H1 (cell line): ENCODE measurements around the gene SLC6A18. TPM values are rescaled to one million over a fixed set of nuclear protein-coding genes. Genes with fewer than 3 reads are reported as not detected.

Source experiments
- CTCF ChIA-PET: fragments of 300-600 bp; sonication (Branson Sonifier 250); formaldehyde crosslinking; loops from one replicate; lab custom pipeline; 2021; ENCODE audit not compliant: partially characterized antibody; lab: Charles Lee
- POLR2A ChIA-PET: fragments of 300-600 bp; sonication (Branson Sonifier 250); formaldehyde crosslinking; loops from one replicate; lab custom pipeline; 2021; ENCODE audit warnings: inconsistent platforms; ENCODE audit not compliant: partially characterized antibody; lab: Charles Lee
- DNase-seq, 2 experiments: peaks; one replicate each; pipeline versions ENCODE4 v3.0.0 to v3.0.0-alpha.2; 2010 to 2022; ENCODE audit warnings: low spot score in 2 of 2, low read depth in 1 of 2, mixed read lengths in 1 of 2
- FAIRE-seq: peaks from 2 replicates; lab custom pipeline; 2011; peaks lifted over from hg19 to GRCh38; lab: Jason Lieb, UNC
- H2AFZ ChIP-seq: 2 replicates; pipeline ENCODE4 v1.8.1; 2012; ENCODE audit warnings: low read length, inconsistent platforms
- H2AK5ac ChIP-seq: 2 replicates; pipeline ENCODE4 v1.6.1; 2013; ENCODE audit warnings: low read depth, low read length
- H2BK120ac ChIP-seq: replicated peaks from 2 replicates; pipeline ENCODE3; 2013; ENCODE audit warnings: low read depth, low read length, inconsistent platforms
- H2BK12ac ChIP-seq: 2 replicates; pipeline ENCODE4 v1.6.1; 2013; ENCODE audit warnings: low read depth, low read length
- H2BK15ac ChIP-seq: 2 replicates; pipeline ENCODE4 v1.6.1; 2013; ENCODE audit warnings: low read length
- H2BK20ac ChIP-seq: 2 replicates; pipeline ENCODE4 v1.6.1; 2013; ENCODE audit warnings: low read length
- H2BK5ac ChIP-seq: 2 replicates; pipeline ENCODE4 v1.6.1; 2013; ENCODE audit warnings: low read depth, low read length
- H3K14ac ChIP-seq: 2 replicates; pipeline ENCODE4 v1.6.1; 2013; ENCODE audit warnings: inconsistent platforms; ENCODE audit not compliant: insufficient read length
- H3K18ac ChIP-seq: 2 replicates; pipeline ENCODE4 v1.6.1; 2013; ENCODE audit warnings: low read length; ENCODE audit errors: extremely low read depth
- H3K23ac ChIP-seq: 2 replicates; pipeline ENCODE4 v1.6.1; 2013; ENCODE audit warnings: inconsistent platforms; ENCODE audit not compliant: insufficient read length
- H3K23me2 ChIP-seq: 2 replicates; pipeline ENCODE4 v1.6.1; 2013; ENCODE audit warnings: low read depth, low read length
- H3K27ac ChIP-seq: 2 replicates; pipeline ENCODE4 v1.6.1; 2011; ENCODE audit warnings: low read depth, low read length, inconsistent platforms
- H3K27me3 ChIP-seq, 4 experiments: replicated peaks in 1 of 4; 1 replicate in 1 of 4; 2 replicates in 3 of 4; pipeline versions ENCODE4 v1.6.1 to v1.8.1; 2011 to 2013; ENCODE audit warnings: low read length in 3 of 4, mild to moderate bottlenecking in 3 of 4, inconsistent platforms in 2 of 4, mixed read lengths in 2 of 4, moderate library complexity in 1 of 4; ENCODE audit not compliant: control insufficient read depth in 3 of 4, insufficient read depth in 3 of 4; ENCODE audit errors: extremely low read depth in 1 of 4
- H3K36me3 ChIP-seq, 4 experiments: 2 replicates each; pipeline versions ENCODE4 v1.6.1 to v1.8.1; 2011 to 2013; ENCODE audit warnings: mild to moderate bottlenecking in 4 of 4, low read length in 3 of 4, moderate library complexity in 2 of 4, control low read depth in 1 of 4, inconsistent platforms in 1 of 4; ENCODE audit not compliant: insufficient read depth in 4 of 4, control insufficient read depth in 2 of 4
- H3K4ac ChIP-seq: replicated peaks from 2 replicates; pipeline ENCODE3; 2013; ENCODE audit warnings: low read length, low read depth, mixed read lengths, inconsistent platforms; ENCODE audit not compliant: insufficient read length
- H3K4me1 ChIP-seq, 4 experiments: replicated peaks in 1 of 4; 1 replicate in 1 of 4; 2 replicates in 3 of 4; pipeline versions ENCODE4 v1.6.1 to v1.8.1; 2011 to 2013; ENCODE audit warnings: low read length in 3 of 4, inconsistent platforms in 2 of 4, mixed read lengths in 1 of 4; ENCODE audit not compliant: insufficient read depth in 4 of 4, control insufficient read depth in 3 of 4
- H3K4me2 ChIP-seq, 2 experiments: 2 replicates each; pipeline versions ENCODE4 v1.6.1 to v1.8.1; 2011 to 2013; ENCODE audit warnings: low read depth in 2 of 2, low read length in 2 of 2, control low read depth in 1 of 2, inconsistent platforms in 1 of 2, mild to moderate bottlenecking in 1 of 2; ENCODE audit not compliant: insufficient read depth in 1 of 2
- H3K4me3 ChIP-seq, 4 experiments: fragments of 200-600, 300-600 bp in 1 of 4; sonication (generic), shearing (Covaris generic), sonication (Bioruptor Twin) in 1 of 4; 2 replicates each; pipeline versions ENCODE4 v1.5.1 to v1.8.1; 2011 to 2016; ENCODE audit warnings: low read length in 4 of 4, low read depth in 3 of 4, control low read depth in 2 of 4, inconsistent platforms in 2 of 4, mild to moderate bottlenecking in 2 of 4, mixed read lengths in 1 of 4, moderate library complexity in 1 of 4; ENCODE audit not compliant: insufficient read depth in 2 of 4; ENCODE audit errors: extremely low read depth in 1 of 4
- H3K56ac ChIP-seq: replicated peaks from 2 replicates; pipeline ENCODE3; 2013; ENCODE audit warnings: low read depth, mild to moderate bottlenecking, mixed read lengths, low read length, inconsistent platforms; ENCODE audit not compliant: insufficient read length
- H3K79me1 ChIP-seq: 2 replicates; pipeline ENCODE4 v1.6.1; 2013; ENCODE audit warnings: low read depth, low read length, control low read depth
- H3K79me2 ChIP-seq, 2 experiments: 2 replicates each; pipeline versions ENCODE4 v1.6.1 to v1.8.1; 2012 to 2013; ENCODE audit warnings: low read length in 2 of 2, mild to moderate bottlenecking in 2 of 2, inconsistent platforms in 1 of 2; ENCODE audit not compliant: insufficient read depth in 2 of 2, control insufficient read depth in 1 of 2
- H3K9ac ChIP-seq, 4 experiments: replicated peaks in 1 of 4; 1 replicate in 1 of 4; 2 replicates in 3 of 4; pipeline versions ENCODE4 v1.6.1 to v1.8.1; 2011 to 2013; ENCODE audit warnings: low read depth in 3 of 4, low read length in 3 of 4, control low read depth in 2 of 4, mild to moderate bottlenecking in 2 of 4, moderate library complexity in 2 of 4, inconsistent platforms in 1 of 4; ENCODE audit errors: extremely low read depth in 1 of 4
- H3K9me3 ChIP-seq, 2 experiments: 2 replicates each; pipeline versions ENCODE4 v1.6.1 to v1.8.1; 2012 to 2013; ENCODE audit warnings: mild to moderate bottlenecking in 2 of 2, moderate library complexity in 2 of 2, control low read depth in 1 of 2, inconsistent platforms in 1 of 2, low read depth in 1 of 2, low read length in 1 of 2, mixed read lengths in 1 of 2; ENCODE audit not compliant: insufficient read depth in 2 of 2
- H4K20me1 ChIP-seq, 2 experiments: replicated peaks in 1 of 2; 2 replicates each; pipeline versions ENCODE3 to v1.8.1; 2011 to 2013; ENCODE audit warnings: inconsistent platforms in 2 of 2, low read length in 2 of 2, mild to moderate bottlenecking in 1 of 2; ENCODE audit not compliant: insufficient read depth in 2 of 2, control insufficient read depth in 1 of 2
- H4K5ac ChIP-seq: 2 replicates; pipeline ENCODE4 v1.6.1; 2013; ENCODE audit warnings: low read length, low read depth, mixed read lengths, inconsistent platforms; ENCODE audit not compliant: insufficient read length
- H4K8ac ChIP-seq: 2 replicates; pipeline ENCODE4 v1.8.0; 2013; ENCODE audit warnings: mild to moderate bottlenecking, moderate library complexity, low read length, inconsistent platforms; ENCODE audit not compliant: insufficient read depth; ENCODE audit errors: extremely low read depth
- H4K91ac ChIP-seq: replicated peaks from 2 replicates; pipeline ENCODE3; 2013; ENCODE audit warnings: low read length, mixed read lengths, inconsistent platforms; ENCODE audit not compliant: insufficient read length
- CEBPB ChIP-seq: IDR thresholded peaks from 2 replicates; pipeline ENCODE4 v1.6.1; 2012; ENCODE audit warnings: low read depth, low read length
- E2F6 ChIP-seq: IDR thresholded peaks from 2 replicates; pipeline ENCODE4 v1.6.1; 2012; ENCODE audit warnings: inconsistent platforms
- EZH2 ChIP-seq: fragments of 200-600 bp; sonication (generic); IDR thresholded peaks from 2 replicates; pipeline ENCODE4 v1.7.1; 2012; ENCODE audit warnings: low read depth, mild to moderate bottlenecking, moderate library complexity, low read length, inconsistent platforms; ENCODE audit not compliant: severe bottlenecking
- POLR2A ChIP-seq, 2 experiments: IDR thresholded peaks; 1 replicate in 1 of 2; 2 replicates in 1 of 2; pipeline ENCODE4 v1.6.1; 2011; ENCODE audit warnings: low read depth in 2 of 2, low read length in 2 of 2, mild to moderate bottlenecking in 2 of 2; ENCODE audit errors: control extremely low read depth in 1 of 2
- RXRA ChIP-seq: IDR thresholded peaks from 2 replicates; pipeline ENCODE4 v1.6.1; 2011; ENCODE audit warnings: low read depth, mild to moderate bottlenecking, low read length, moderate library complexity; ENCODE audit not compliant: insufficient read depth
- SIN3A ChIP-seq, 2 experiments: IDR thresholded peaks in 1 of 2; conservative IDR thresholded peaks in 1 of 2; 2 replicates each; pipeline ENCODE4 v1.6.1; 2011 to 2012; ENCODE audit warnings: low read length in 2 of 2, improper control_type of control experiment in 1 of 2, low read depth in 1 of 2, mild to moderate bottlenecking in 1 of 2
- SIRT6 ChIP-seq: IDR thresholded peaks from one replicate; pipeline ENCODE4 v1.7.1; 2012; ENCODE audit warnings: low read length, inconsistent platforms
- SP1 ChIP-seq: IDR thresholded peaks from 2 replicates; pipeline ENCODE4 v1.6.1; 2011; ENCODE audit warnings: low read depth, low read length
- SUZ12 ChIP-seq: fragments of 200-600 bp; sonication (generic); IDR thresholded peaks from 2 replicates; pipeline ENCODE4 v1.6.1; 2012; ENCODE audit warnings: mild to moderate bottlenecking, inconsistent platforms, low read length, moderate library complexity, mixed read lengths
- TAF7 ChIP-seq: optimal IDR thresholded peaks from 2 replicates; pipeline ENCODE3; 2011; ENCODE audit warnings: low read depth, mild to moderate bottlenecking, inconsistent platforms, low read length, moderate library complexity, borderline replicate concordance
- TEAD4 ChIP-seq: IDR thresholded peaks from 2 replicates; pipeline ENCODE4 v1.6.1; 2012; ENCODE audit warnings: low read depth, low read length, inconsistent platforms, mixed read lengths
- WGBS, 2 experiments: shearing (Covaris generic) in 1 of 2; methylation state at CpG; one replicate each; pipeline versions ENCODE4 v1.1.6 to v1.1.7; 2013 to 2015; ENCODE audit warnings: low lambda C conversion rate in 2 of 2, mixed read lengths in 2 of 2, inconsistent platforms in 1 of 2, low coverage in 1 of 2, missing lambda C conversion rate in 1 of 2; ENCODE audit not compliant: insufficient replicate concordance in 2 of 2, insufficient coverage in 1 of 2, insufficient read length in 1 of 2; ENCODE audit errors: extremely low coverage in 1 of 2, missing lambda C conversion rate in 1 of 2; 5-methylcytosine and 5-hydroxymethylcytosine counted together
- polyA plus RNA-seq, 7 experiments: library from polyadenylated mRNA; depleted of rRNA in 3 of 7; stranded (reverse) in 5 of 7; unstranded in 2 of 7; fragments of >200 nt in 5 of 7; fragments of 200-250 nt in 2 of 7; gene quantifications; 1 replicate in 5 of 7; 2 replicates in 1 of 7; 4 replicates in 1 of 7; pipeline versions ENCODE4 v1.2.1 to v1.2.3, GENCODE V29; 2011 to 2013; ENCODE audit warnings: missing spikeins in 2 of 7, mixed read lengths in 2 of 7
- total RNA-seq: library from RNA; stranded (reverse); fragmentation: NEBNext Ultra II Directional; extraction: Animal tissue kit (Norgen Biotek cat#: 25700); gene quantifications from 2 replicates; pipeline ENCODE4 v1.2.1, GENCODE V29; 2021

Gene SLC6A18
- total and polyA plus RNA-seq, 2 of the 8 experiments (the other 6 are each of a cell fraction or from before 2014, with no cell fraction given): not detected

DNA sequence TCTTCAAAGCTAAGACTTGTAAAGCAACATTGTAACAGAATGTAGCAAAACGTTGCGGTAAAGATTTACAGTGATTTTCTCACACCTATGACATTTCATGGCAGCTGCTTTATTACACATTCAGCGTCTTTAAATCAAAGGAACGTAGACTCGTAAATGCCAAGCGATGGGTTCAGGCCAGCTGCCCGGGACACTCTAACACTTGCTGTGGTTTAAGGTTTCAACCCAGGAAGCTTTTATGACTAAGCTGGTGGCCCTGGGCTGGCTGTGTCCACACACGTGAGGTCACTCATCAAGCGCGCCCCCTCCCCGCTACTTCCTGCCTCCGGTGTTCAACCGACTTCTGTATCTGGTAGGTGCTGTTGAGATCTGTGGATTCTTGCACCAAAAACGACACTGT is 2.5 kb downstream of the SLC6A18 start:
- H2BK12ac ChIP-seq: no peak overlapping the region
- H3K36me3 ChIP-seq: no peaks in the 10 kb centered on the region
- no peak overlapping the region for H3K4me3 ChIP-seq
- WGBS, 2 experiments: 89% methylated on average over 14 of the region's 14 CpGs; no CpG with 5 or more reads in 1 of the 2 experiments
- H3K14ac ChIP-seq: no peak overlapping the region
- no peak overlapping the region for H2BK5ac ChIP-seq
- H3K79me2 ChIP-seq: no peaks in the 10 kb centered on the region
- no peak overlapping the region for H3K4ac ChIP-seq
- no peak overlapping the region for H3K18ac ChIP-seq
- no peak overlapping the region for H2BK20ac ChIP-seq
- no peak overlapping the region for H2AFZ ChIP-seq
- no peak overlapping the region for H3K4me2 ChIP-seq
- H2BK120ac ChIP-seq: no peak overlapping the region
- H3K9me3 ChIP-seq: no peaks in the 10 kb centered on the region
- no peaks in the 10 kb centered on the region for H3K79me1 ChIP-seq
- H3K9ac ChIP-seq: no peak overlapping the region
- no peak overlapping the region for H3K27ac ChIP-seq
- no peak overlapping the region for H4K8ac ChIP-seq
- no peak for DNase-seq
- H4K5ac ChIP-seq: no peak overlapping the region
- no peak overlapping the region for H2BK15ac ChIP-seq
- H3K27me3 ChIP-seq: no peaks in the 10 kb centered on the region; a peak in 1 of 7 replicates
- no peak overlapping the region for H4K91ac ChIP-seq
- peaks cover 0 to 2% of the 10 kb centered on the region in 2 experiments for H4K20me1 ChIP-seq
- POLR2A ChIA-PET: interaction anchor here (0.9 kb wide), 1 partner anchor 47 kb away, joined by 3 read pairs; no protein-coding TSS in a partner anchor
- CTCF ChIA-PET: interaction anchor here (0.8 to 1.2 kb wide), 2 partner anchors 53 to 60 kb away, joined by 3 to 6 read pairs; no protein-coding TSS in a partner anchor
- peaks cover 0 to 5% (median 1%) of the 10 kb centered on the region in 4 experiments; a peak in 3 of 7 replicates for H3K4me1 ChIP-seq
- no peak overlapping the region for H3K23ac ChIP-seq
- H3K56ac ChIP-seq: no peak overlapping the region
- no peaks in the 10 kb centered on the region for H3K23me2 ChIP-seq
- no peak overlapping the region for H2AK5ac ChIP-seq
- TF ChIP-seq RXRA (no peak), TEAD4 (no peak), SUZ12 (no peak), POLR2A (IDR thresholded peaks at IDR 0.05; ENCODE audit: control extremely low read depth in 1 of 2, low read depth in 2 of 2, low read length in 2 of 2) (no peak), SP1 (no peak), CEBPB (no peak), EZH2 (no peak), SIRT6 (no peak), TAF7 (no peak), SIN3A (conservative IDR thresholded peaks at IDR 0.05 in 1 of 2, IDR thresholded peaks at IDR 0.05 in 1 of 2; ENCODE audit: low read depth in 1 of 2, low read length in 2 of 2) (no peak), E2F6 (no peak)
- no peak for FAIRE-seq
